ENCODE data around the gene FAM20B.

The FAM20B gene

DNA sequence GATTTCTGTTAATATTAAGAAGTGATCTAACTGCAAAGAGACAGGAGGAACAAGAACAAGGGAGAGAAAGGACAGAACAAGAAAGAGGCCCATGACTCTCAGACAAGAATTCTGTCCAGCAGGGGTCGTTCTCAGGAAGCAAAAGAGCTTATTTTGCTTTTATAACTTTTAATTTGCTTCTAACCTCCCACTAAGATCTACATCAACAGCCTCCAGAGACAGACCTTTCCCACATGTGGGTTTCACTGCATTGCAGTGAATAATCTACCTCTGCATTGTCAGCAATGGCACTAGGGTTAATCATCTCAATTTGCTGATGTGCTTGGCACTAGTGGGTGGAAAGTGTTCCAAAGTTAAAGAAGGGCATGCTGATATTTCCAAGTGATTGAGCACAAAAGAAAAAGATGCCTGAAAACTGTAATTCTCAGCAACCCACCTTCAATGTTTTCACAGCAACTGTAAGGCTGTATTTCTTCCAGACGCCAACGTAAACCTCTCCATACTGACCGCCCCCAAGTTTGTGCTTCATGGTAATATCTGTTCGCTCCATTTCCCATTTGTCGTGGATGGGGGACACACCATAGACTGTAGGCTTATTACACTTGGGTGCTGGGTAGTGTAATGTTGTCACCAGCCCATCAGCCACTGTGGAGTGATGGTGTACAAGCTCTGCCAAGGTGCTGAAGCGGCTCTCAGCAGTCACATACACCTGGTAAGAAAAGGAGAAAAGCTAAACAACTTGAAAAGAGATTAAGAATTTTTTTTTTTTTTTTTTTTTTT lies 95.7 kb downstream of the FAM20B start:
- peak; percentile 27 to 63 for DNase-seq
- no peak overlapping the region for H2AFZ ChIP-seq (ENCODE audit: insufficient read depth, low read length, poor library complexity)
- no CpG with 5 or more reads among the region's 7 CpGs for WGBS (ENCODE audit: extremely low coverage, insufficient coverage, insufficient read length)

DNA sequence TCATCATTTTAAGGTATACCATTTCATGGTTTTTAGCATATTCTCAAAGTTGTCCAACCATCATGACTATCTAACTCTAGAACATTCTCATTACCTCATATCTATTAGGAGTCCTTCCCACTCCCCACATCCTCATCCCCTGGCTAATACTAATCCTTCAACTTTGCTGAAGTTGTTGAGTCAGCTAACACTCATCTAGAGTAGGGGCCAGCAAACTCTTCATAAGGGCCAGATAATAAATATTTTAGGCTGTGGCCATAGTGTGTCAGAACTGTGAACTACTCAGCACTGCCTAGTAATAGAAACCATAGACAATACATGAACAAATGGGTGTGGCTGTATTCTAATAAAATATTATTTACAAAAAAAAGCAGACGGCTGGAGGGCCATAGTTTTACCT lies 99.2 kb downstream of the FAM20B start:
- DNase-seq: no peak
- Histone ChIP-seq H2AFZ (ENCODE audit: insufficient read depth, low read length, poor library complexity) (no peak overlapping the region), H2BK12ac (ENCODE audit: low read length) (no peak overlapping the region), H4K91ac (ENCODE audit: low read depth, low read length) (no peak overlapping the region), H3K36me3 (ENCODE audit: control insufficient read depth in 1 of 2, insufficient read depth in 2 of 2, low read length in 2 of 2) (peaks cover 8 to 12% of the 10 kb centered on the region in 2 experiments), H3K4me2 (ENCODE audit: low read length) (no peak overlapping the region), H3K79me2 (ENCODE audit: control insufficient read depth, insufficient read depth, low read length, poor library complexity) (no peaks in the 10 kb centered on the region), H4K8ac (ENCODE audit: low read depth, low read length) (no peak overlapping the region), H3K23ac (ENCODE audit: low read length) (no peak overlapping the region), H3K14ac (ENCODE audit: low read length) (no peak overlapping the region), H3K9me3 (ENCODE audit: insufficient read depth, low read depth, low read length) (no peaks in the 10 kb centered on the region), H3K27ac (ENCODE audit: low read depth, low read length) (no peak overlapping the region), H3K4ac (ENCODE audit: low read depth, low read length) (no peak overlapping the region), H2BK120ac (ENCODE audit: insufficient read depth, low read length, poor library complexity) (no peak overlapping the region), H2BK5ac (ENCODE audit: low read depth, low read length, poor library complexity) (no peak overlapping the region), H3K4me1 (ENCODE audit: control insufficient read depth in 1 of 2, insufficient read depth in 2 of 2, low read length in 2 of 2) (no peaks in the 10 kb centered on the region), H2AK5ac (ENCODE audit: low read length) (no peak overlapping the region), H3K18ac (ENCODE audit: low read length) (no peak overlapping the region), H4K12ac (ENCODE audit: low read depth, low read length) (no peak overlapping the region), H3K79me1 (ENCODE audit: low read length) (no peaks in the 10 kb centered on the region), H3K27me3 (ENCODE audit: insufficient read depth, low read length) (no peaks in the 10 kb centered on the region), H3K4me3 (ENCODE audit: low read depth, low read length) (no peak overlapping the region), H3K9ac (ENCODE audit: low read length) (no peak overlapping the region)
- no CpG with 5 or more reads among the region's 1 CpG for WGBS (ENCODE audit: extremely low coverage, insufficient coverage, insufficient read length)

More for the DNA sequence above, 95.7 kb downstream of the FAM20B start:
- H3K27me3 ChIP-seq (ENCODE audit: insufficient read depth, low read length): no peaks in the 10 kb centered on the region
- no peaks in the 10 kb centered on the region for H3K9me3 ChIP-seq (ENCODE audit: insufficient read depth, low read depth, low read length)
- H2BK120ac ChIP-seq (ENCODE audit: insufficient read depth, low read length, poor library complexity): no peak overlapping the region
- no peak overlapping the region for H2BK12ac ChIP-seq (ENCODE audit: low read length)
- no peak overlapping the region for H3K27ac ChIP-seq (ENCODE audit: low read depth, low read length)
- no peak overlapping the region for H2AK5ac ChIP-seq (ENCODE audit: low read length)
- H3K23ac ChIP-seq (ENCODE audit: low read length): no peak overlapping the region
- H3K4me2 ChIP-seq (ENCODE audit: low read length): no peak overlapping the region
- H4K12ac ChIP-seq (ENCODE audit: low read depth, low read length): no peak overlapping the region
- no peak overlapping the region for H2BK5ac ChIP-seq (ENCODE audit: low read depth, low read length, poor library complexity)
- no peaks in the 10 kb centered on the region for H3K4me1 ChIP-seq (ENCODE audit: control insufficient read depth in 1 of 2, insufficient read depth in 2 of 2, low read length in 2 of 2)
- no peak overlapping the region for H4K8ac ChIP-seq (ENCODE audit: low read depth, low read length)
- no peaks in the 10 kb centered on the region for H3K79me1 ChIP-seq (ENCODE audit: low read length)
- no peaks in the 10 kb centered on the region for H3K79me2 ChIP-seq (ENCODE audit: control insufficient read depth, insufficient read depth, low read length, poor library complexity)
- no peak overlapping the region for H4K91ac ChIP-seq (ENCODE audit: low read depth, low read length)
- H3K14ac ChIP-seq (ENCODE audit: low read length): no peak overlapping the region
- H3K18ac ChIP-seq (ENCODE audit: low read length): no peak overlapping the region
- H3K36me3 ChIP-seq (ENCODE audit: control insufficient read depth in 1 of 2, insufficient read depth in 2 of 2, low read length in 2 of 2): peaks cover 15 to 17% of the 10 kb centered on the region in 2 experiments
- no peak overlapping the region for H3K9ac ChIP-seq (ENCODE audit: low read length)
- H3K4ac ChIP-seq (ENCODE audit: low read depth, low read length): no peak overlapping the region
- no peak overlapping the region for H3K4me3 ChIP-seq (ENCODE audit: low read depth, low read length)

Measured in trophoblast cell (in vitro differentiated cells and primary cell).